Vagina (tissue), 2 donors: ENCODE results near the gene GNAL. TPM values are rescaled to one million over a fixed set of nuclear protein-coding genes. Genes with fewer than 3 reads are reported as not detected.
A peak's percentile ranks its signal among the peaks of the same experiment; 100 is the strongest.

Source experiments
- DNase-seq, 2 donors: peaks; one replicate each; pipeline ENCODE4 v3.0.0-alpha.2; 2017; ENCODE audit errors: extremely low spot score in 2 of 2
- H3K27ac ChIP-seq: fragments of 200-600 bp; sonication (generic); one replicate; pipeline ENCODE4 v1.5.1; 2019
- H3K27me3 ChIP-seq: fragments of 200-600 bp; sonication (generic); one replicate; pipeline ENCODE4 v1.5.1; 2019
- H3K36me3 ChIP-seq, 2 donors: fragments of 200-600 bp; sonication (generic); one replicate each; pipeline ENCODE4 v1.5.1; 2017 to 2019
- H3K4me1 ChIP-seq: fragments of 200-600 bp; sonication (generic); one replicate; pipeline ENCODE4 v1.5.1; 2019
- H3K4me3 ChIP-seq, 2 donors: fragments of 200-600 bp; sonication (generic); 1 replicate in 1 of 2; 2 replicates in 1 of 2; pipeline ENCODE4 v1.5.1; 2016 to 2019
- H3K9me3 ChIP-seq: fragments of 200-600 bp; sonication (generic); one replicate; pipeline ENCODE4 v1.5.1; 2019
- CTCF ChIP-seq, 3 experiments: fragments of 450-650 bp in 2 of 3; fragments of 200-600 bp in 1 of 3; sonication (generic) in 1 of 3; IDR thresholded peaks; one replicate each; pipeline ENCODE4 v1.5.1; 2017 to 2019; ENCODE audit warnings: antibody characterized with exemption in 3 of 3, mild to moderate bottlenecking in 2 of 3, moderate library complexity in 2 of 3
- POLR2A ChIP-seq, 2 donors: fragments of 450-650 bp; IDR thresholded peaks; one replicate each; pipeline ENCODE4 v1.6.1; 2017; ENCODE audit warnings: antibody characterized with exemption in 2 of 2, mild to moderate bottlenecking in 2 of 2, moderate library complexity in 2 of 2
- POLR2AphosphoS5 ChIP-seq, 2 donors: sonication (generic); formaldehyde crosslinking; IDR thresholded peaks; one replicate each; pipeline ENCODE4 v1.9.0; 2017; ENCODE audit warnings: antibody characterized with exemption in 2 of 2, mild to moderate bottlenecking in 2 of 2, low read depth in 1 of 2; ENCODE audit not compliant: insufficient read depth in 1 of 2
- intact Hi-C: fragments of 100-400 bp; cut with DNase I; formaldehyde crosslinking; loops from one replicate; pipeline ENCODE4 v1.15.1; 2023
- total RNA-seq: library from RNA; depleted of rRNA; stranded (reverse); fragments of >200 nt; gene quantifications from one replicate; pipeline ENCODE4 v1.2.3, GENCODE V29; 2016

The GNAL gene
- total RNA-seq, 1 donor from 2014 or later, result 23.3 TPM

GRCh38 chr18:11847811-11848210 is 158.7 kb downstream of the GNAL start:
- no peaks in the 10 kb centered on the region for H3K36me3 ChIP-seq
- no peak overlapping the region for H3K27ac ChIP-seq
- no peak for DNase-seq
- no peak overlapping the region for H3K4me3 ChIP-seq
- TF ChIP-seq POLR2A (IDR thresholded peaks at IDR 0.05) (no peak), POLR2AphosphoS5 (IDR thresholded peaks at IDR 0.05; ENCODE audit: insufficient read depth in 1 of 2, low read depth in 1 of 2) (no peak), CTCF (IDR thresholded peaks at IDR 0.05) (no peak)
- peaks cover 10% of the 10 kb centered on the region for H3K4me1 ChIP-seq
- intact Hi-C loops, result no loop called here
- no peaks in the 10 kb centered on the region for H3K27me3 ChIP-seq
- no peaks in the 10 kb centered on the region for H3K9me3 ChIP-seq

- H3K27me3 ChIP-seq, result no peaks in the 10 kb centered on the region
- intact Hi-C loops, result no loop called here
- DNase-seq, result no peak
- peak overlapping the region; percentile 92 for H3K27ac ChIP-seq
- TF ChIP-seq CTCF (IDR thresholded peaks at IDR 0.05) (no peak), POLR2A (IDR thresholded peaks at IDR 0.05) (no peak), POLR2AphosphoS5 (IDR thresholded peaks at IDR 0.05; ENCODE audit: insufficient read depth in 1 of 2, low read depth in 1 of 2) (no peak)
- no peaks in the 10 kb centered on the region for H3K36me3 ChIP-seq
- H3K9me3 ChIP-seq, result no peaks in the 10 kb centered on the region
- H3K4me3 ChIP-seq, result no peak overlapping the region
- peaks cover 23% of the 10 kb centered on the region for H3K4me1 ChIP-seq
Observed at GRCh38 chr18:11849279-11849678, 160.2 kb downstream of the GNAL start.

GRCh38 chr18:11849841-11850634 is 161.0 kb downstream of the GNAL start:
- intact Hi-C loops, result no loop called here
- Histone ChIP-seq H3K36me3 (no peaks in the 10 kb centered on the region), H3K4me3 (peak overlapping the region; percentile 64 to 85), H3K27me3 (no peaks in the 10 kb centered on the region), H3K4me1 (peaks cover 23% of the 10 kb centered on the region), H3K9me3 (no peaks in the 10 kb centered on the region), H3K27ac (peak overlapping the region; percentile 92)
- TF ChIP-seq POLR2AphosphoS5 (IDR thresholded peaks at IDR 0.05; ENCODE audit: insufficient read depth in 1 of 2, low read depth in 1 of 2) (peak in 1 of 2 donors; percentile 58), POLR2A (IDR thresholded peaks at IDR 0.05) (no peak)
- DNase-seq, result no peak

GRCh38 chr18:11850821-11851145 is 161.7 kb downstream of the GNAL start:
- peak overlapping the region; percentile 92 for H3K27ac ChIP-seq
- TF ChIP-seq POLR2A (IDR thresholded peaks at IDR 0.05), result no peak
- TF ChIP-seq CTCF (IDR thresholded peaks at IDR 0.05), result no peak
- TF ChIP-seq POLR2AphosphoS5 (IDR thresholded peaks at IDR 0.05; ENCODE audit: insufficient read depth in 1 of 2, low read depth in 1 of 2), result no peak
- peaks cover 23% of the 10 kb centered on the region for H3K4me1 ChIP-seq
- intact Hi-C loops, result no loop called here
- no peaks in the 10 kb centered on the region for H3K36me3 ChIP-seq
- peak overlapping the region; percentile 64 to 85 for H3K4me3 ChIP-seq
- DNase-seq, result no peak
- no peaks in the 10 kb centered on the region for H3K9me3 ChIP-seq
- no peaks in the 10 kb centered on the region for H3K27me3 ChIP-seq

- intact Hi-C loops, result no loop called here
- peak in 1 of 2 donors; percentile 98 for DNase-seq
- TF ChIP-seq POLR2A (IDR thresholded peaks at IDR 0.05) (peak; percentile 65 to 94), CTCF (IDR thresholded peaks at IDR 0.05) (no peak), POLR2AphosphoS5 (IDR thresholded peaks at IDR 0.05; ENCODE audit: insufficient read depth in 1 of 2, low read depth in 1 of 2) (peak; percentile 95 to 99)
- Histone ChIP-seq H3K27me3 (no peaks in the 10 kb centered on the region), H3K27ac (peak within 1 kb of the TSS; percentile 92), H3K9me3 (no peaks in the 10 kb centered on the region), H3K4me3 (peak within 1 kb of the TSS; percentile 64 to 85), H3K4me1 (peaks cover 23% of the 10 kb centered on the region), H3K36me3 (no peaks in the 10 kb centered on the region)
Observed at GRCh38 chr18:11851146-11851805, 162.2 kb downstream of the GNAL start, which contains the start of gene CHMP1B. Gene CHMP1B, plus strand, starts transcription at chr18:11851413. Its CDS starts 99 bp downstream, at chr18:11851512.
